Testis (tissue), 2 donors: Measurements from ENCODE around the gene ICAM2.

ENCODE experiments used
- CTCF ChIP-seq, 3 experiments: fragments of 450-650 bp in 2 of 3; fragments of 200-600 bp in 1 of 3; sonication (generic) in 1 of 3; IDR thresholded peaks; one replicate each; pipeline ENCODE4 v1.5.1; 2016 to 2019; ENCODE audit warnings: antibody characterized with exemption in 3 of 3, mild to moderate bottlenecking in 2 of 3, moderate library complexity in 1 of 3
- POLR2A ChIP-seq: fragments of 450-650 bp; IDR thresholded peaks from one replicate; pipeline ENCODE4 v1.6.1; 2017; ENCODE audit warnings: antibody characterized with exemption, mild to moderate bottlenecking, moderate library complexity

GRCh38 chr17:63995626-63996025 lies 24.8 kb downstream of the ICAM2 start:
- TF ChIP-seq CTCF (IDR thresholded peaks at IDR 0.05) (no peak), POLR2A (no peak)
